Astrocyte (in vitro differentiated cells and primary cell): Measurements from ENCODE around the gene NCLN.

ENCODE experiments used
- EZH2 ChIP-seq: IDR thresholded peaks from 2 replicates; pipeline ENCODE4 v1.6.1; 2012; ENCODE audit warnings: mild to moderate bottlenecking, low read length, inconsistent platforms; ENCODE audit not compliant: insufficient read depth
- TF ChIP-seq, protein P1 (sequence below): IDR thresholded peaks from 2 replicates; pipeline ENCODE4 v1.5.1; 2011; ENCODE audit warnings: low read depth, mild to moderate bottlenecking, inconsistent platforms, low read length, moderate library complexity; ENCODE audit not compliant: insufficient read depth

DNA sequence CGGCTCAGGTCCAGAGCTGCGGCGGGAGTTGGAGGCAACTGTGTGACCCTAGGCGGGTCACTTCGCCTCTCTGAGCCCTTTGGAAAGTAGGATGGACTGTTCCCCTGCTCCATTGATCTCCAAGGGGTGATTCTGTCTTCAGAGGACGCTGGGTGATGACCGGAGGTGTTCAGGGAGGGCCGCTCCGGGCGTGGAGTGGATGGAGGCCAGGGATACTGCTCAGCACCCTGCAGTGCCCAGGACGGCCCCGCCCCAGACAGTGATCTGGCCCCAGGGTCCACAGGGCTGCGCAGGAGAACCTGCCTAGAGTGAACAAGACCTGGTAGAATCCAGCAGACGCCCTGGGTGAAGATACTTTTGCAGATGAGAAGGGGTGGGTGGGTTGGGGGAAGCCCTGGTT is 7.0 kb downstream of the NCLN start:
- TF ChIP-seq, protein P1, sequence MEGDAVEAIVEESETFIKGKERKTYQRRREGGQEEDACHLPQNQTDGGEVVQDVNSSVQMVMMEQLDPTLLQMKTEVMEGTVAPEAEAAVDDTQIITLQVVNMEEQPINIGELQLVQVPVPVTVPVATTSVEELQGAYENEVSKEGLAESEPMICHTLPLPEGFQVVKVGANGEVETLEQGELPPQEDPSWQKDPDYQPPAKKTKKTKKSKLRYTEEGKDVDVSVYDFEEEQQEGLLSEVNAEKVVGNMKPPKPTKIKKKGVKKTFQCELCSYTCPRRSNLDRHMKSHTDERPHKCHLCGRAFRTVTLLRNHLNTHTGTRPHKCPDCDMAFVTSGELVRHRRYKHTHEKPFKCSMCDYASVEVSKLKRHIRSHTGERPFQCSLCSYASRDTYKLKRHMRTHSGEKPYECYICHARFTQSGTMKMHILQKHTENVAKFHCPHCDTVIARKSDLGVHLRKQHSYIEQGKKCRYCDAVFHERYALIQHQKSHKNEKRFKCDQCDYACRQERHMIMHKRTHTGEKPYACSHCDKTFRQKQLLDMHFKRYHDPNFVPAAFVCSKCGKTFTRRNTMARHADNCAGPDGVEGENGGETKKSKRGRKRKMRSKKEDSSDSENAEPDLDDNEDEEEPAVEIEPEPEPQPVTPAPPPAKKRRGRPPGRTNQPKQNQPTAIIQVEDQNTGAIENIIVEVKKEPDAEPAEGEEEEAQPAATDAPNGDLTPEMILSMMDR: no peak
- no peak for TF ChIP-seq EZH2
